GM12874 (cell line): ENCODE data around the gene COPS9.

ENCODE experiments used
- TF ChIP-seq, protein P1 (sequence below): IDR thresholded peaks from 2 replicates; pipeline ENCODE4 v1.5.1; 2011; ENCODE audit warnings: low read depth, mild to moderate bottlenecking, control low read depth, low read length, moderate library complexity; ENCODE audit not compliant: insufficient read depth

COPS9 gene

DNA sequence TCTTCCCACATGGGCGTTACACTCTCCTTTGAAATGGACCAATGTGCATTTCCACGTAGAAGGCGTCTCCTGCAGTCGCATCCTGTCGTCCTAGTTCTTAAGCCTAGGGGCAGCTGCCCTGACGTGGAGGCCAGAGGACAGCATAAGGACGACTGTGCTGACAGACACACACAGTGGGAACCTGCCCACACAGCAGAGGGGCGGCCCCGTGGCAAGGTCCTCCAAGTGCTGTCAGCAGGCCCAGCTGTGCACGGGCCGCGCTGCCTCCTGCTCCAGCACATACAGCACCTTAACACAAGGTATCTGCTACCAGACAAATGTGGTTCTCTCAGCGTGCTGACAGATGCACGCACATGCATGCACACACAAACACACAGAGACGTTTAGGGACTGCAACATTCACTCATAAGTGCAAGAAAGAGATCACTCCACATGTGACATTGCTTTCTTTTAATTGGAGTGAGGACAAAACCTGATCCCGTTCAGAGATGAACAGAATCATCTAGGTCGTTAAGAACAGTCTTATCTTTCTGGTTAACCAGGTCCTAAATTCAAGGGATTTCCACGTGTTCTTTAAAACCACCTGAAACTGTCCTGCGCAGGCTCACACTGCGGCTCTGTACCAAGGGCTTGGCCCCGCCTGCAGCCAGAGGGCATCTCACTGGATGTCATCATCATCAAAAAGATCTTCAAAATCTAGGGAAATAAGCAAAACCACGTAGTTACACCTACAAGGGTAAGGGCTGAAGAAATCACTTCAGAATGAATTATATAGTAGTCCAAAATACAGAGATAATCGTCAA lies 5.5 kb downstream of the COPS9 start:
- TF ChIP-seq, protein P1, sequence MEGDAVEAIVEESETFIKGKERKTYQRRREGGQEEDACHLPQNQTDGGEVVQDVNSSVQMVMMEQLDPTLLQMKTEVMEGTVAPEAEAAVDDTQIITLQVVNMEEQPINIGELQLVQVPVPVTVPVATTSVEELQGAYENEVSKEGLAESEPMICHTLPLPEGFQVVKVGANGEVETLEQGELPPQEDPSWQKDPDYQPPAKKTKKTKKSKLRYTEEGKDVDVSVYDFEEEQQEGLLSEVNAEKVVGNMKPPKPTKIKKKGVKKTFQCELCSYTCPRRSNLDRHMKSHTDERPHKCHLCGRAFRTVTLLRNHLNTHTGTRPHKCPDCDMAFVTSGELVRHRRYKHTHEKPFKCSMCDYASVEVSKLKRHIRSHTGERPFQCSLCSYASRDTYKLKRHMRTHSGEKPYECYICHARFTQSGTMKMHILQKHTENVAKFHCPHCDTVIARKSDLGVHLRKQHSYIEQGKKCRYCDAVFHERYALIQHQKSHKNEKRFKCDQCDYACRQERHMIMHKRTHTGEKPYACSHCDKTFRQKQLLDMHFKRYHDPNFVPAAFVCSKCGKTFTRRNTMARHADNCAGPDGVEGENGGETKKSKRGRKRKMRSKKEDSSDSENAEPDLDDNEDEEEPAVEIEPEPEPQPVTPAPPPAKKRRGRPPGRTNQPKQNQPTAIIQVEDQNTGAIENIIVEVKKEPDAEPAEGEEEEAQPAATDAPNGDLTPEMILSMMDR = no peak

- TF ChIP-seq, protein P1 = no peak
Observed at GRCh38 chr2:240129731-240130392, 6.2 kb downstream of the COPS9 start.

- TF ChIP-seq, protein P1 = no peak
Observed at GRCh38 chr2:240129311-240129710, 6.8 kb downstream of the COPS9 start.

- TF ChIP-seq, protein P1 = no peak
Observed at GRCh38 chr2:240128608-240129145, 7.4 kb downstream of the COPS9 start.

DNA sequence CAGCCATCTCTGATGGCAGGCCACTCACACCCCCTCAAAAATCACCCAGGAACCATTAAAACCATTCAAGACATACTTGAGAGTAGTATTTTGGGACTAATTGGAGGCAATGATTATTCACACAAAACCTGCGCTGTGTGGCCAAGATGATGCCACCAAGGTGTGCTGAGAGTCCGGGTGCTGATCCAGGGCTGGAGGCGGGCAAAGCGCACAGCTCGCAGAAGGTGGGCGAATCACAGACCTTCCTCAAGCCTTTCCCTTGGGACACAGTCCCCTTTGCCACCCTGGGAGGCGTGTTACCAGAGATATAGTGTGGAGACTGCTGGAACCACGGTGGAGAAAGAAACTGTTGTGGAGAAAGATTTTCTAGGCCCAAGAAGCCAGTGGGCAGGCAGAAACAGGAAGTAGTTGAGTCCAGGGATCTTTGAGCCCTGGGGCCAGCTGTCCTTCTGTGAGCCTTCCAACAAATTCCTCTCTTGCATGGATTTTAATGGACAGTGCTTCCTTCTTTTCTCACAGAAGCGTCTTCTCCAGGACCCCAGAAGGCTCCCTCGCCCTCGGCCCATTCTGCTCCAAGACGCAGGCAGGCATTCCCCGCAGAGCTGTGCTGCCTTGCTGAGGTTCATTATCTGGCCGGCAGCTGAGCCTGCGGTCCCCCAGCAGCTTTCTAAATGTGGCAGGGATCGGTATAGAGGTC lies 8.0 kb downstream of the COPS9 start:
- TF ChIP-seq, protein P1 = no peak

- TF ChIP-seq, protein P1 = no peak
Observed at GRCh38 chr2:240127191-240127750, 8.8 kb downstream of the COPS9 start.

DNA sequence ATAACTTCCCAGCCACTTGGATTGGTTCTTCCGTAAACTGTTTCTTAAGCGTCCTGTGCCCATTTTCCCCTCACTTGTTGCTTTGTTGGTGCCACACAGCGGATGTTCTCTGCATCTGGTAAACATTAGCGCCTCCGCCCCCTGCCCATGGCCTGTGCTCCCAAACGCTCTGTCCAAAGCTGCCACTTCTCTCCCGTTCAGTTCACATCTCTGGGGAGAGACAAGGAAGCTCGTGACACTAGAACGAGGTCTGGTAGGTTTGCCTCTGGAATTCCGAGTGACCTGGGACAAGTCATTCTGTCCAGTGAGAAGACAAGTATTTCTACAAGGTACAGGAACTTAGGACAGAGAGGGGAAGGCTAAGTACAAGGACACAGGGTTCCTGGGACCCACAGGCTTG lies 9.4 kb downstream of the COPS9 start:
- TF ChIP-seq, protein P1 = no peak
